NCI-H460 (cell line): ENCODE measurements around the gene IMPDH2. TPM values are rescaled to one million over a fixed set of nuclear protein-coding genes. Genes with fewer than 3 reads are reported as not detected.

ENCODE experiments used
- DNase-seq: peaks from one replicate; pipeline ENCODE4 v3.0.0-alpha.2; 2016; ENCODE audit warnings: low read depth; ENCODE audit errors: extremely low read depth
- total RNA-seq: library from RNA; depleted of rRNA; stranded (reverse); fragments of >200 nt; shearing (Covaris generic); gene quantifications from 2 replicates; pipeline ENCODE4 v1.2.3, GENCODE V29; 2014

The IMPDH2 gene
- total RNA-seq, 1 experiment from 2014 or later: 496 TPM

GRCh38 chr3:49007068-49007770 is 22.0 kb downstream of the IMPDH2 start, which contains the start of gene WDR6:
Gene WDR6 (plus strand): TSS chr3:49007391. CDS start chr3:49007432, 41 bp downstream.
- peak; percentile 87 for DNase-seq

DNA sequence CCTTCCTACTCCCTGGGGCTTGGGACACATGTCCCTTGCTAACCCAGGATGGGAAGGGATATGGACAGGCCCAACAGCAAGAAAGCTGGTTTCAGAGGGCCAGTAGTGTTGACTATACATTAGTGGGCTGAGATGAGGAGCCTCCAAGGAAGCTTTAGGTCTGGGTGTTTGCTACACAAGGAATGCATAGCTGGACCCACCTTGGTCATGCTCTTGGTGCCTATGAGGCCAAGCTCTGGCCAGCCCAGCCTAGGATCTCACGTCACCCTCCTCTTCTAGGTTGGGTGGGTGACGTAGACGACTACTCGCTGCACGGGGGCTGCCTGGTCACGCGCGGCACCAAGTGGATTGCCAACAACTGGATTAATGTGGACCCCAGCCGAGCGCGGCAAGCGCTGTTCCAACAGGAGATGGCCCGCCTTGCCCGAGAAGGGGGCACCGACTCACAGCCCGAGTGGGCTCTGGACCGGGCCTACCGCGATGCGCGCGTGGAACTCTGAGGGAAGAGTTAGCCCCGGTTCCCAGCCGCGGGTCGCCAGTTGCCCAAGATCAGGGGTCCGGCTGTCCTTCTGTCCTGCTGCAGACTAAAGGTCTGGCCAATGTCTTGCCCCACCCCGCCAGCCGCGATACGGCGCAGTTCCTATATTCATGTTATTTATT is 22.7 kb downstream of the IMPDH2 start:
- DNase-seq: no peak

DNA sequence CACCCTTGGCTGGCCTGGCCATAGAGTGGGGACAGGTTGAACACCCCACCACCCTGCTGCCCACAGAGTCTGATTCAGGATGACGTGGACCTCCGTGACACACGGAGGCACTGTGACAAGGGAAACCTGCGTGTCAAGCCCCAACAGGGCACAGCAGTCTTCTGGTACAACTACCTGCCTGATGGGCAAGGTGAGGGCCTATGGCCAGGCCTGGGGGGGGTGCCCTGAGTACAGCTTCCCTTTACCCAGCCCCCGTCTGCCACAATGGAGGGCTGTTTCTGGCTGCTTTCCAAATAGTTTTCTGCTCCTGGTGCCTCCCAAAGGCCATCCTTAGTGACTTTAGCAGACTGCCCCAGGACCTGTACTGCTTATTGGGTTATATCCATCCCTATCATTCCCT is 23.2 kb downstream of the IMPDH2 start:
- no peak for DNase-seq

- no peak for DNase-seq
Observed at GRCh38 chr3:49005303-49005680, 23.9 kb downstream of the IMPDH2 start.

DNA sequence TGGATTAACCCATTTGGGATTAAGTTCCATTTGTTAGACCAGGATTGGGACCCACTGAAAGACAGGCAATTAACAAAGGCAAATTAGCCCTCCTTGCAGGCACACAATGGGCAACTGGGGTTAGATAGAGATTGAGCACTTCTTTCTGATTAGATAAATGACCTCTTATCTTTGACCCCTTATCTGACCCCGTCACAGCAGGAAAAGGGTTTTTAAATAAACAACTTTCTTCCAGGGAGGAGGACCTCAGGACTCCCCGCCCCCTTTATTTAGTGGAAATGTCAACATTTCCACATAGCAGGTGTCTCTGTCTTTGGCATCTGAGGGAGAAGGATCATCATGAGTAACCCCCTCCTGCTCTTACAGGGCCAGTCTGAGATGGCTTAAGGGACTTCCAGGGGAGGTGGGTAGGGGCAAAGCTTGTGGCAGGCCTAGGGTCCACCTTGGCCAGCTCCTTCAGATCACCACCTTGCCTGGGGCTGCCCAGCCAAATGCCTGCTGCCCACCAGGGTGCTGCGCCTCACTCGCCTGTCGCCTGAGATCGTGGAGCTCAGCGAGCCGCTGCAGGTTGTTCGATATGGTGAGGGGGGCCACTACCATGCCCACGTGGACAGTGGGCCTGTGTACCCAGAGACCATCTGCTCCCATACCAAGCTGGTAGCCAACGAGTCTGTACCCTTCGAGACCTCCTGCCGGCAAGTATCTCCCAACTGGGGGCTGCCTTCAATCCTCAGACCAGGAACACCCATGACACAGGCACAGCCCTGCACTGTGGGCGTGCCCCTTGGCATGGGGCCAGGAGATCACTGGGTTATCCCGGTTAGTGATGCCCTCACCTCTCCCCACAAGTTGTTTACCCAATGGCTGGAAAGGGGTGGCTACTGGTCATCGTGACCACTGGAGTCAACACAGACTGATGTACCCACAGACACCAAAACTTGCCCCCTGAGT is 24.6 kb downstream of the IMPDH2 start:
- DNase-seq: no peak

DNA sequence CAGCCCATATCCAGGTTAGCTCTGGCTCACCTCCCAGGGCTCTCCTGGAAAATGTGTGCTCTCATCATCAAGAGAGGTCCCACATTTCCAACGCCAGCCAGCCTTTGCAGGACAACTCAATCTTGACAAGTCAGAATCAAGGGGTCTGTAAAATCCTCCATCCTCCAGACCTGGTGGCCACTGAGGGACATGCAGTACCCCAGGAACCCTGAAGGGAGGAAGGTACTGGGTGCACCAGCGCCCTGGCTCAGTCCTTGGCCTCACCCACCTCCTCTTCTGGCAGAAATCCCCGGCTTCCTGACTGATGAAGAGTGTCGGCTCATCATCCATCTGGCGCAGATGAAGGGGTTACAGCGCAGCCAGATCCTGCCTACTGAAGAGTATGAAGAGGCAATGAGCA is 28.0 kb downstream of the IMPDH2 start:
- no peak for DNase-seq

GRCh38 chr3:48999085-48999858 is 29.9 kb downstream of the IMPDH2 start:
- DNase-seq: no peak

DNA sequence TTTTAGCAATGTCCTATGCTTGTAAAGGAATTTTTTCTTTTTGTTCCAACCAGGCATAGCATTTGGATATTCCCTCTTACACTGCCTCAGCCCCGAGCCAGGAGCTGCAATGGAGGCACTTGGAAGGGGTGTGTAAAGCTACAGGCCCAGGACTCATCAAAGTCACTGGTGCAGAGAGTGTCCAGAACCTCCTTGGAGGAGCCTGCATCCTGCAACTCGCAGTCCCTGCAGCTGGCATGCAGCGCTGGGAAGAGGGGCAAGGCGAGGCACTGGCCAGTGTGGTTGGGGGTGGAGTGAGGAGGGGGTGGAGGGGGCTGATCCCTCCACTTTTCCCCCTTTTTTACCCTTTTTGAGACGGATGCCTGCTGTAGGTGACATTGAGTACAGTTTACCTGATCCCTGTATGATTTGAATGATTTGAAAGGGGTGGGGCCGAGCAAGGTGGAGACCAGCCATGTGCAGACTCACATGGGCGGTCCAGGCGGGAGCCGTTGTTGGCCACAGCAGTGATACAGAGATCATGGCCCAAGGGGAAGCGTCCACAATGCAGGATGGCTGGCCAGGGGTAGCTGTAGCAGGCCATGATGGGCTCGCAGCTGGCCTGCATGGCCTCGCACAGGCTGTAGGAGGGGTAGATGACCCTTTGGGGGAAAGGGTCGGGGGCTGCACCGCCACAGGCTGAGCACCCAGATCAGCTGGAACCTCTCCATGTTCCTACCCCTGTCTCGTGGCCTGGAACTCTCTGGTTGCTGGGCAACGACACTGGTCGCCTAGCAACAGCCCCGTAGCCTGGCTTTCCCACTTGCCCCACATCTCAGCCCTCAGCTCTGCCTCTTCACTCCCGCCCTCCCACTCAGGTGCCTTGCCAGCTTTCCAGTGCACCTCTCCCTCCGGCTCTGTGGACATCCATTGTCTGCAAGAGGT is 31.2 kb downstream of the IMPDH2 start:
- no peak for DNase-seq

- DNase-seq: no peak
Observed at GRCh38 chr3:48997102-48997635, 32.0 kb downstream of the IMPDH2 start.

- no peak for DNase-seq
Observed at GRCh38 chr3:48996640-48997039, 32.6 kb downstream of the IMPDH2 start.

- DNase-seq: no peak
Observed at GRCh38 chr3:48993834-48994233, 35.4 kb downstream of the IMPDH2 start.

GRCh38 chr3:48991851-48992545 is 37.2 kb downstream of the IMPDH2 start:
- no peak for DNase-seq

DNA sequence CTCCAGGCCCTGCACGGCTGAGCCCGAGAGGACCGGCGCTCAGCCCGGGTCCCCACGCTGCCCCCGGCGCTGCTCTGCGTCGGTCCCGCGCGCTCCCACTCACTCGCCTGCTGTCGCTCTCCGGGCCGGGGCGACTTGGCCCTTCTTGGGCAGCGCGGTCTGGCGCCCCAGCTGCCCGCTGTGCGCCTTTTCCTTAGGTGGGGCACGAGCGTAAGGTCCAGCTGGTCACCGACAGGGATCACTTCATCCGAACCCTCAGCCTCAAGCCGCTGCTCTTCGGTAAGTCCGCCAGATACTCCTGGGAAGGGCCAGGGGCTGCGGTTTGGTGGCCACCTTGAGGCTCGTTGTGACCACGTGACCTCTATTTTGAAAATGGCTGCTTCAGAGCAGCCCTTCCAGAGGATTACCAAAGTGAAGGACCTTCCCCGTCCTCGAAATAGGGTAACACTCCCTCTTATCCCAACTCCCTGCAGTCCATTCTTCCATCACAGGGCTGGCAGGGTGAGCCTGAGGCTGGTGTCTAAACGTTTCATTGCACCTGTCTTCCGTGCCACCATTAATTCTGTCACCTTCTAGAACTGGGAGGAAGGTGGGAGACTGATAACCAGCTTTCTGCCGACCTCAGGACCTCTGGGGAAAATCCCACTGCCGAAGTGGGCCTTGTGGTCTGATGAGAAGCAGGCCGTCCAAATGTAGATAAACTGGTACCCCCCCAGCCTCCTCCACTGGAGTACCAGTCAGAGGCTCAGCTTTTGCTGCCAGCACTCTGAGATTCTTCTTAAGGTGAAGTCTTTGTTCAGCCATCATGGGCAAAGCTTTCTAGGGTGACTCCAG is 38.3 kb downstream of the IMPDH2 start:
- DNase-seq: no peak

GRCh38 chr3:48989796-48990635 is 39.2 kb downstream of the IMPDH2 start, which contains the start of gene P4HTM:
Gene P4HTM (plus strand): TSS chr3:48990241. CDS start chr3:48990257, 16 bp downstream.
- peak; percentile 72 for DNase-seq

DNA sequence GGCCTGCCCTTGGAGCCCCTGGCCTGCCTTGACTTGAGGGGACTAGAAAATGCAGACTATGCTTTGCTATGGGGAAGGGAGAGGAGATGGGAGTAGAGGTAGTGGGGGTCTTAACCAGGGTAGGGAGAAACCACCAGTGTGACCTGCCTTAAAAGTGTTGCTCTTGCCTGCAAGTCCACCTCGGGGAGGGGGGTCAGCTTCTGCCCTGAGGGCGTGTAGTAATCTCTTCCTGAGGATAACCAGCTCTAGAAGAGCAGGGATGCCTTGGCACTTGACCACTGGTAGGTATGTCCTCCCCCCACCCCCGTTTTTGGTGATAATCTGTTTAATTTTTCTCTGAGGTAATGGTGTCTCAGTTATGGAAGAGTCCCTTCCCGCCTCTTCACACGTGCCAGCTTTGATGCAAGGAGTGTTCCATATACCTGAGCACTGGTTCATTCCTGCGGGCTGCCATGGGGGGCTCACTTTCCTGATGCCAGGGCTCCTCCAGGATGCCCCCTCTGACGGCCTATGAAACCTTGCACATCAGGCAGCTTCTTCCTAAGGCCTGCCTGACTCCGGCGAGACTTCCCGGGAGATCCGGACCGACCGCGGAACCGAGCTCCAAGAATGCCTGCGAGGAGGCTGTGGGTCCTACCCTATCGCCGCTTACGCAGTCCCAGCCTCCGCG is 39.9 kb downstream of the IMPDH2 start:
- no peak for DNase-seq

DNA sequence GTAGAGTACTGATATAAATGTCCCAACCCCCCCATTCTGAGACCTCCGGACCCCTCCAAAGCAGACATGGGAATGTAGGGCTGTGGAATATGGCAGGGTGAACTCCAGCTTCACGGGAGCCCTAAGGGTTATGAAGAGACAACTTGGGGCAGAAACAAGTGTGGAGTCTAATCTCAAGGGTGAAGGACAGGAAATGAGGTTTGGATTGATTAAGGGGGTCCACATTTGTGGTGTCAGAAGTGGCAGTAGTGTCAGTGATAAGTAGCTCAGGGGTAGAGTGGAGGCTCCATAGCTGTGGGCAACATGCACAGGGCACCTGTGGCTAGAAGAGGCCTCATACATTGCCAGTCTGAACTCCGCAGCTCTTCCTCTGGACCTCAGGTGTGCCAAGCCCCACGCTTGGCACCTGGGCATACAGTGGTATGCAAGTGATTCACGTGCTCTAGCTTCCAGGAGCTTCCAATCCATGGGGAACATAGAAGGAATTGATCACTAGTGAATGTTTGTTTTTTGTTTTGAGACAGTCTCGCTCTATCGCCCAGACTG is 43.3 kb downstream of the IMPDH2 start:
- DNase-seq: no peak
